Measurements from ENCODE around the gene ZNF688. TPM values are rescaled to one million over a fixed set of nuclear protein-coding genes. Genes with fewer than 3 reads are reported as not detected.

Gene ZNF688
- total RNA-seq, 6 experiments from 2014 or later, result 4.0 to 11.5 (median 6.5) TPM

DNA sequence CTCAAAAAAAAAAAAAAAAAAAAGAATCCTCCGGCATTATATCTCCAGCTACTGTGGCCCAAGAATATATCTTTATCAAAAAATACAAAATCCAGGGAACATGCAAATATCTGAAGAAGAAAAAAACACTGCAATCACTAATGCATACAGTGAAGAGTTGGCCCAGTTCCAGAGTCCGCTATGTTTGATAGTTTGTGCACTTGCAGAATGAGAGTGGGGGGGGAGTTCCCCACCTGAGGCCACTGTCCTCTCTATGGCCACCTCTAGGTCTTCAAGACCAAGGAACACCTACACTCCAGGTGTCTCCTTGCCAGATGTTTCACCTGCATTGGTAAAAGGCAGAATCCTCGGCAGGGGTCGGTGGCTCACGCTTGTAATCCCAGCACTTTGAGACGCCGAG, 9.9 kb upstream of the ZNF688 start:
- Histone ChIP-seq H3K27ac (no peak overlapping the region), H3K36me3 (peaks cover 0 to 12% (median 6%) of the 10 kb centered on the region in 4 donors), H3K4me3 (no peak overlapping the region), H3K4me1 (peaks cover 0 to 6% (median 2%) of the 10 kb centered on the region in 4 donors), H3K27me3 (no peaks in the 10 kb centered on the region), H3K9me3 (no peaks in the 10 kb centered on the region)
- 85% methylated on average over 5 of the region's 7 CpGs for WGBS (ENCODE audit: insufficient coverage, low coverage, low lambda C conversion rate, missing lambda C conversion rate)
- TF ChIP-seq POLR2A (IDR thresholded peaks at IDR 0.05), result no peak
- TF ChIP-seq, protein P1, sequence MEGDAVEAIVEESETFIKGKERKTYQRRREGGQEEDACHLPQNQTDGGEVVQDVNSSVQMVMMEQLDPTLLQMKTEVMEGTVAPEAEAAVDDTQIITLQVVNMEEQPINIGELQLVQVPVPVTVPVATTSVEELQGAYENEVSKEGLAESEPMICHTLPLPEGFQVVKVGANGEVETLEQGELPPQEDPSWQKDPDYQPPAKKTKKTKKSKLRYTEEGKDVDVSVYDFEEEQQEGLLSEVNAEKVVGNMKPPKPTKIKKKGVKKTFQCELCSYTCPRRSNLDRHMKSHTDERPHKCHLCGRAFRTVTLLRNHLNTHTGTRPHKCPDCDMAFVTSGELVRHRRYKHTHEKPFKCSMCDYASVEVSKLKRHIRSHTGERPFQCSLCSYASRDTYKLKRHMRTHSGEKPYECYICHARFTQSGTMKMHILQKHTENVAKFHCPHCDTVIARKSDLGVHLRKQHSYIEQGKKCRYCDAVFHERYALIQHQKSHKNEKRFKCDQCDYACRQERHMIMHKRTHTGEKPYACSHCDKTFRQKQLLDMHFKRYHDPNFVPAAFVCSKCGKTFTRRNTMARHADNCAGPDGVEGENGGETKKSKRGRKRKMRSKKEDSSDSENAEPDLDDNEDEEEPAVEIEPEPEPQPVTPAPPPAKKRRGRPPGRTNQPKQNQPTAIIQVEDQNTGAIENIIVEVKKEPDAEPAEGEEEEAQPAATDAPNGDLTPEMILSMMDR (IDR thresholded peaks at IDR 0.05), result no peak
- ATAC-seq (no peak), DNase-seq (no peak)
- intact Hi-C loops (cut with DNase I), result no loop called here

DNA sequence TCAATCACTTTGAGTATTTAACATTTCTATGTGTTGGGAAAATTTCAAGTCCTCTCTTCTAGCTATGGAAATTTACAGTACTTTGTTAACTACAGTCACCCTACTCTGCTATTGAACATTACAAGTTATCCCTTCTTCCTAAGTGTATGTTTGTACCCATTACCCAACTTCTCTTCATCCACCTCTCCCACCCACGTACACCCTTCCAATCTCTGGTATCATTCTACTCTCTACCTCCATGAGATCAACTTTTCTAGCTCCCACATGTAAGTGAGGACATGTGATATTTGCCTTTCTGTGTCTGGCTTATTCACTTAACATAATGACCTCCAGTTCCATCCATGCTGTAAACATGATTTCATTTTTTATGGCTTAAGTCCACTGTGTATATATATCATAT, 3.2 kb upstream of the ZNF688 start:
- no peaks in the 10 kb centered on the region for H3K27me3 ChIP-seq
- WGBS (ENCODE audit: insufficient coverage, low coverage, low lambda C conversion rate, missing lambda C conversion rate), result 67% methylated on average over 1 of the region's 1 CpG
- DNase-seq (no peak), ATAC-seq (no peak)
- TF ChIP-seq POLR2A (IDR thresholded peaks at IDR 0.05), result no peak
- TF ChIP-seq, protein P1 (IDR thresholded peaks at IDR 0.05), result no peak
- H3K4me3 ChIP-seq, result no peak overlapping the region
- H3K27ac ChIP-seq, result no peak overlapping the region
- intact Hi-C loops (cut with DNase I), result no loop called here
- H3K4me1 ChIP-seq, result peaks cover 0 to 12% (median 0%) of the 10 kb centered on the region in 4 donors
- no peaks in the 10 kb centered on the region for H3K9me3 ChIP-seq
- no peaks in the 10 kb centered on the region for H3K36me3 ChIP-seq

DNA sequence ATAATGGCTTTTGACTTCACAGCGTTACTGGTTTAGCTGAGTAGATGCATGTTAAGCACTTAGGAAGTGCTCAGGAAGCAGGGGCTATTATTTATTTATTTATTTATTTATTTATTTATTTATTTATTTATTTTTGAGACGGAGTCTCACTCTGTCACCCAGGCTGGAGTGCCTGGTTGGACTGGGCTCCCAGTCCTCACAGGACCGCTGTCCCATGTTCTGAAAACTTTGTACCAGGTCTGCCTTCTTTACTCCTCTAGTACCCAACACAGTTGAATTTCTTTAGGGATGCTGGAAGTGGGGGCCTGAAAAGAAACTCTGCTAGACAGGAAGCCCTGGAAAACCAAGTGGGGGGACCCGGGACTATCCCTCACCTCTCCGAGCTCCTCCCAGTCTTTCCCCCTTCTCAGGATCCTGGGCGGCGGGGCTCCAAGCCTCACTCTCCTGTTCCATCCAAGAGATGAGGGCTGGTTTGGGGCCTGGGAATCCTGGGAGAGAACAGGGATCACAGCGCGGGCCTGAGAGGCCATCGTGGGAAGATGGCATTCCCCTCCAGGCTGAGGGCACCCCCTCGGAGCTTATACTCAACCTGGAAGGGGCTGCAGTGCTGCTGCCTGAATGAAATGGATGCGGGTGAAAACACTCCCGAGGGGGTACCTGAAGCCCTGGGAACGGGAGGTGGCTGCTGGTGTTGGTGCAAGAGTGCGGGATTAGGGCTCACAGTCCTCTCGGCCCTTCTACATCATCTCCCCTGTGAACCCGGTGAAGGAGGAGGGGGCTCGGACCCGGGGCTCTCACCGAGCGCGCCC, 674 bp downstream of the ZNF688 start:
- Histone ChIP-seq H3K27ac (peak overlapping the region; percentile 89 to 94 (median 91)), H3K36me3 (no peaks in the 10 kb centered on the region), H3K9me3 (no peaks in the 10 kb centered on the region), H3K4me3 (peak overlapping the region; percentile 64 to 77 (median 72)), H3K4me1 (peaks cover 0 to 12% (median under 1%) of the 10 kb centered on the region in 4 donors), H3K27me3 (no peaks in the 10 kb centered on the region)
- no peak for TF ChIP-seq POLR2A (IDR thresholded peaks at IDR 0.05)
- TF ChIP-seq, protein P1 (IDR thresholded peaks at IDR 0.05), result no peak
- 21% methylated on average over 7 of the region's 22 CpGs for WGBS (ENCODE audit: insufficient coverage, low coverage, low lambda C conversion rate, missing lambda C conversion rate)
- intact Hi-C loops (cut with DNase I), result no loop called here
- peak in 2 of 3 donors; percentile 37 to 52 for DNase-seq
- peak in 3 of 4 donors; percentile 1 to 11 (median 1) for ATAC-seq

DNA sequence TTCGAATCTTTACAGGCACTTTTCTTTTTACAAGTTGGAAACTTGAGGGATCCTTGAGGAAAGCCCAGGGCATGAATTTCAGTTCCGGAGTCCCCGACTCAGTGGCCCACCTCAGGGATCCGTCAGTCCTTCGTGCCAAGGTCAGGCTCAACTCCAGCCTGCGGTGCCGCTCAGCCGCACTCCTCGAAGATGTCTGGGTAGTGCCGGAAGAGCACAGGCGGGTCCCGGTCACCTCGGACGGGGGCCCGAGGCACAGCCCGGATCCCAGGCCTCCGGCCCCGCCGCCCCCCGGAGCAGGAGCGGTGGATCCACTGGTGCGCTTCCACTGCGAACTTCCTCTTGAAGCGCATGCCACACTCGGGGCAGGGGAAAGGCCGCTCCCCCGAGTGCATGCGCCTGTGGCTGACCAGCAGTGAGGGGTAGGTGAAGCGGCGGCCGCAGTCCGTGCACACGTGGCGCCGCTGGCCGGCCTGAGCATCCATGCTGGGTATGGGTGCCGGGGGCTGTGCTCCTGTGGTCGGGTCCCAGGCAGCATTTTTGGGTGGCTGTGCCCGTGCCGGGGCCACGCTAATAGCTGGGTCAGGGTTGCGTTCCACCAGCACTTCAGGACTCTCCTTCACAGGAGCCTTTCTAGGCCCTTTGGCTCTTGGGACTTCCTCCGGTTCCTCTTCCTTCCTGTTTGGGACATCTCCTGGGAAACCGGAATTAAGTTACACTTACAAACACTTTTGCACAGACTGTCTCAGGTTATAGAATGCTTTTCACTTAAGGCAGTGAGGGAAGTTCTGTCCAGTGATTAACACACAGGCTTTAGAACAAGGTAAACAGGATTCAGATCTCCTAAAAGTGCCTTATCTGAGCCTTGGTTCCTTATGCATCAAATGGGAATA, 1.5 kb downstream of the ZNF688 start:
- DNase-seq (no peak), ATAC-seq (no peak)
- TF ChIP-seq POLR2A (IDR thresholded peaks at IDR 0.05), result no peak
- TF ChIP-seq, protein P1 (IDR thresholded peaks at IDR 0.05), result no peak
- Histone ChIP-seq H3K27ac (peak overlapping the region in 2 of 3 donors; percentile 49 to 89), H3K27me3 (no peaks in the 10 kb centered on the region), H3K36me3 (no peaks in the 10 kb centered on the region), H3K4me3 (peak overlapping the region in 1 of 3 donors; percentile 3), H3K4me1 (peaks cover 0 to 12% (median under 1%) of the 10 kb centered on the region in 4 donors), H3K9me3 (no peaks in the 10 kb centered on the region)
- intact Hi-C loops (cut with DNase I), result no loop called here
- 69% methylated on average over 4 of the region's 44 CpGs for WGBS (ENCODE audit: insufficient coverage, low coverage, low lambda C conversion rate, missing lambda C conversion rate)

All from right lobe of liver (tissue), 6 donors.